ENCODE results near the gene SLC16A5.

- TF ChIP-seq CTCF (IDR thresholded peaks at IDR 0.05; ENCODE audit: borderline replicate concordance, extremely low read depth, low read length, poor library complexity, severe bottlenecking), result no peak
- no peak for TF ChIP-seq EZH2 (IDR thresholded peaks at IDR 0.05; ENCODE audit: borderline replicate concordance, low read depth, low read length, severe bottlenecking)
These were observed 23.7 kb upstream of the SLC16A5 start for GRCh38 chr17:75064040-75064439.

Measured in DND-41 (cell line).